ENCODE data around the gene CBFB.

DNA sequence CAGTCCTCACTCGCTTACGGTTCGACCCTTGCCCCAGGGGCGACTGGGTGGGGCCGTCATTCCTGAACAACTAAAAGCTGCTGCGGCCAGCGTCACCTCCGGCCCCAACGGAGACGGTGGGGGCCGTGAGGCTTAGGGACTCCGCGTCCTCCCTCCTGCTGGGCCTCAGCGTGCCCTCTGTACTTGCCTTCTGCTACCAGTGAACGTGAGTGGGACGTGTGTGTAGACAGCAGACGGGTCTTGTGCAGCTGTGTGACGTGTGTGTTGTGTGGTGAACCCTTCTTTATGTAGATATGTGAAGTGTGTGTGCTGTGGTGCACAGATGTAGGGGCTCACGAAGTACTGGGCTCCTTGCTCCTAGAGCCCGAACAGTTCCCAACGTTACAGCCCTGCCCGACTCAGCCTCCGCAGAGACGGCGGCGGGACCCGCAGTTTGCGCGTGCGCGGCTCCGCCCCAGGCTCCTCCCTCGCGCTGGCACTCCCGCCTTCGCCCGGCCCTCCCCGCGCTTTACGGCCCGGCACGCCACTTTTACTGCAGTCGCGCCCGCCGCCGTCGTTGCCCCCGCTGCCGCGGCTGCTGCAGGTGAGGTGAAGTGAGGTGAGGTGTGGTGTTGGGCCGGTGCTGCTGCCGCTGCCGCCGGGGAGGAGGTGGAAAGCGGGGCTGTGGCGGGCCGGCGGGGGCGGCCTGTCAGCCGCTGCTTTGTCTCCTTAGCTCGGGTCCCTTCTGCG lies 80.6 kb downstream of the CBFB start, which contains the start of gene PHAF1:
- TF ChIP-seq POLR2A (IDR thresholded peaks at IDR 0.05), result no peak
- TF ChIP-seq, protein P1, sequence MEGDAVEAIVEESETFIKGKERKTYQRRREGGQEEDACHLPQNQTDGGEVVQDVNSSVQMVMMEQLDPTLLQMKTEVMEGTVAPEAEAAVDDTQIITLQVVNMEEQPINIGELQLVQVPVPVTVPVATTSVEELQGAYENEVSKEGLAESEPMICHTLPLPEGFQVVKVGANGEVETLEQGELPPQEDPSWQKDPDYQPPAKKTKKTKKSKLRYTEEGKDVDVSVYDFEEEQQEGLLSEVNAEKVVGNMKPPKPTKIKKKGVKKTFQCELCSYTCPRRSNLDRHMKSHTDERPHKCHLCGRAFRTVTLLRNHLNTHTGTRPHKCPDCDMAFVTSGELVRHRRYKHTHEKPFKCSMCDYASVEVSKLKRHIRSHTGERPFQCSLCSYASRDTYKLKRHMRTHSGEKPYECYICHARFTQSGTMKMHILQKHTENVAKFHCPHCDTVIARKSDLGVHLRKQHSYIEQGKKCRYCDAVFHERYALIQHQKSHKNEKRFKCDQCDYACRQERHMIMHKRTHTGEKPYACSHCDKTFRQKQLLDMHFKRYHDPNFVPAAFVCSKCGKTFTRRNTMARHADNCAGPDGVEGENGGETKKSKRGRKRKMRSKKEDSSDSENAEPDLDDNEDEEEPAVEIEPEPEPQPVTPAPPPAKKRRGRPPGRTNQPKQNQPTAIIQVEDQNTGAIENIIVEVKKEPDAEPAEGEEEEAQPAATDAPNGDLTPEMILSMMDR (IDR thresholded peaks at IDR 0.05), result no peak

All from lower leg skin (tissue), 3 donors.